Measurements from ENCODE around the gene DCXR. TPM values are rescaled to one million over a fixed set of nuclear protein-coding genes. Genes with fewer than 3 reads are reported as not detected.

DCXR gene
- total and polyA plus RNA-seq, 2 donors (not counting 3 experiments of a cell fraction or from before 2014, with no cell fraction given): 93.0 to 178 TPM

GRCh38 chr17:82065638-82066303 is 28.3 kb upstream of the DCXR start, which contains the start of gene DUS1L:
TSS of gene DUS1L (minus strand) at chr17:82065804. CDS start at chr17:82065059, 745 bp downstream.
- Histone ChIP-seq H3K27ac (ENCODE audit: insufficient read depth, low read depth, low read length) (peak within 1 kb of the TSS; percentile 48), H3K36me3 (ENCODE audit: control insufficient read depth in 2 of 2, extremely low read depth in 1 of 2, insufficient read depth in 2 of 2, low read length in 2 of 2) (peaks cover 0 to 12% of the 10 kb centered on the region in 2 experiments), H3K9me1 (replicated peaks; ENCODE audit: control insufficient read depth, extremely low read depth, insufficient read depth, low read length) (no peaks in the 10 kb centered on the region), H3K27me3 (ENCODE audit: control insufficient read depth in 2 of 2, insufficient read depth in 2 of 2, low read length in 2 of 2) (no peaks in the 10 kb centered on the region), H2AFZ (ENCODE audit: low read depth, low read length) (peak within 1 kb of the TSS; percentile 99), H3K4me1 (ENCODE audit: control insufficient read depth, extremely low read depth, insufficient read depth, low read length) (peaks cover 15% of the 10 kb centered on the region), H3K4me2 (ENCODE audit: insufficient read depth, low read length) (peak within 1 kb of the TSS; percentile 78), H3K9me3 (replicated peaks; ENCODE audit: control insufficient read depth, insufficient read depth, low read length) (no peaks in the 10 kb centered on the region), H3K79me2 (ENCODE audit: control insufficient read depth, insufficient read depth, low read length) (peaks cover 14% of the 10 kb centered on the region), H4K20me1 (replicated peaks; ENCODE audit: control insufficient read depth, extremely low read depth, insufficient read depth, low read length) (no peaks in the 10 kb centered on the region), H3K4me3 (replicated peaks in 1 of 3; ENCODE audit: insufficient read depth in 1 of 3, low read depth in 1 of 3, low read length in 3 of 3) (peak within 1 kb of the TSS; percentile 58 to 82 (median 76)), H3K9ac (replicated peaks; ENCODE audit: extremely low read depth, insufficient read depth, low read length) (peak within 1 kb of the TSS; percentile 77)
- no TSS peak for BruUV-seq (replicated peaks)
- FAIRE-seq: peak; percentile 15
- POLR2A ChIA-PET: interaction anchor here (0.7 kb wide), 1 partner anchor 33 kb away, joined by 3 read pairs; no protein-coding TSS in a partner anchor
- intact Hi-C loops (cut with micrococcal nuclease): no loop called here
- dilution Hi-C loops (cut with MboI; ENCODE audit: extremely low pct_ligation_motif_present, low sequenced_read_pairs): no loop called here
- CTCF ChIA-PET: interaction anchor here (1.1 kb wide), 1 partner anchor 35 kb away, joined by 3 read pairs; no protein-coding TSS in a partner anchor
- peak; percentile 23 for DNase-seq (ENCODE audit: low read depth, low spot score)
- TF ChIP-seq POLR2AphosphoS5 (IDR thresholded peaks at IDR 0.05; ENCODE audit: insufficient read depth, low read depth, low read length) (peak; percentile 38), POLR2A (IDR thresholded peaks at IDR 0.05; ENCODE audit: low read depth, low read length) (peak; percentile 42), FOS (IDR thresholded peaks at IDR 0.05; ENCODE audit: borderline replicate concordance, insufficient read depth, low read length) (no peak)

GRCh38 chr17:82065193-82065637 is 27.7 kb upstream of the DCXR start:
- Histone ChIP-seq H3K27me3 (ENCODE audit: control insufficient read depth in 2 of 2, insufficient read depth in 2 of 2, low read length in 2 of 2) (no peaks in the 10 kb centered on the region), H3K9me3 (replicated peaks; ENCODE audit: control insufficient read depth, insufficient read depth, low read length) (no peaks in the 10 kb centered on the region), H3K9ac (replicated peaks; ENCODE audit: extremely low read depth, insufficient read depth, low read length) (peak overlapping the region; percentile 77), H3K9me1 (replicated peaks; ENCODE audit: control insufficient read depth, extremely low read depth, insufficient read depth, low read length) (no peaks in the 10 kb centered on the region), H3K4me2 (ENCODE audit: insufficient read depth, low read length) (peak overlapping the region; percentile 78), H2AFZ (ENCODE audit: low read depth, low read length) (peak overlapping the region; percentile 99), H3K4me1 (ENCODE audit: control insufficient read depth, extremely low read depth, insufficient read depth, low read length) (peaks cover 15% of the 10 kb centered on the region), H4K20me1 (replicated peaks; ENCODE audit: control insufficient read depth, extremely low read depth, insufficient read depth, low read length) (no peaks in the 10 kb centered on the region), H3K4me3 (replicated peaks in 1 of 3; ENCODE audit: insufficient read depth in 1 of 3, low read depth in 1 of 3, low read length in 3 of 3) (peak overlapping the region; percentile 55 to 82 (median 76)), H3K79me2 (ENCODE audit: control insufficient read depth, insufficient read depth, low read length) (peaks cover 14% of the 10 kb centered on the region), H3K27ac (ENCODE audit: insufficient read depth, low read depth, low read length) (peak overlapping the region; percentile 48), H3K36me3 (ENCODE audit: control insufficient read depth in 2 of 2, extremely low read depth in 1 of 2, insufficient read depth in 2 of 2, low read length in 2 of 2) (peaks cover 0 to 15% of the 10 kb centered on the region in 2 experiments)
- ChIA-PET CTCF (interaction anchor here (1.0 to 1.1 kb wide), 2 partner anchors 28 to 35 kb away, joined by 3 to 6 read pairs; partner anchors contain the start of gene DCXR), POLR2A (interaction anchor here (0.6 to 0.7 kb wide), 2 partner anchors 33 to 120 kb away, joined by 3 read pairs; no protein-coding TSS in a partner anchor)
- FAIRE-seq: no peak
- no TSS peak for BruUV-seq (replicated peaks)
- peak; percentile 36 for DNase-seq (ENCODE audit: low read depth, low spot score)
- TF ChIP-seq MYC (IDR thresholded peaks at IDR 0.05; ENCODE audit: low read depth, low read length): no peak
- TF ChIP-seq POLR2AphosphoS5 (IDR thresholded peaks at IDR 0.05; ENCODE audit: insufficient read depth, low read depth, low read length): no peak
- no peak for TF ChIP-seq JUN (IDR thresholded peaks at IDR 0.05; ENCODE audit: borderline replicate concordance, insufficient read depth, insufficient read length, low read depth)
- TF ChIP-seq MAX (IDR thresholded peaks at IDR 0.05; ENCODE audit: insufficient read depth, insufficient read length): no peak
- TF ChIP-seq FOS (IDR thresholded peaks at IDR 0.05; ENCODE audit: borderline replicate concordance, insufficient read depth, low read length): no peak
- no peak for TF ChIP-seq POLR2A (IDR thresholded peaks at IDR 0.05; ENCODE audit: low read depth, low read length)
- no peak for TF ChIP-seq CTCF (IDR thresholded peaks at IDR 0.05; ENCODE audit: extremely low read depth in 1 of 2, insufficient read depth in 1 of 2, low read depth in 1 of 2, low read length in 2 of 2)
- TF ChIP-seq EZH2 (IDR thresholded peaks at IDR 0.05; ENCODE audit: borderline replicate concordance, low read depth, low read length, severe bottlenecking): no peak
- intact Hi-C loops (cut with micrococcal nuclease): no loop called here
- dilution Hi-C loops (cut with MboI; ENCODE audit: extremely low pct_ligation_motif_present, low sequenced_read_pairs): no loop called here

All from endothelial cell of umbilical vein (primary cell).